Sigmoid colon (tissue), 7 donors: ENCODE results near the gene GCSH. TPM values are rescaled to one million over a fixed set of nuclear protein-coding genes. Genes with fewer than 3 reads are reported as not detected.
"Not testable (repeated sequence)": the region's sequence is repeated elsewhere in the genome, so short reads cannot be mapped to it uniquely, and the experiment has no call there.

Experiments
- DNase-seq: peaks from one replicate; pipeline ENCODE4 v3.0.0-alpha.2; 2019
- H3K27ac ChIP-seq, 4 donors: fragments of 200-600 bp; sonication (generic); one replicate each; pipeline ENCODE4 v1.5.1; 2016 to 2019; ENCODE audit warnings: mild to moderate bottlenecking in 1 of 4
- H3K27me3 ChIP-seq, 3 donors: fragments of 200-600 bp; sonication (generic); one replicate each; pipeline ENCODE4 v1.5.1; 2019; ENCODE audit warnings: mild to moderate bottlenecking in 1 of 3
- H3K36me3 ChIP-seq, 4 donors: fragments of 200-600 bp; sonication (generic); one replicate each; pipeline ENCODE4 v1.5.1; 2016 to 2019
- H3K4me1 ChIP-seq, 4 donors: fragments of 200-600 bp; sonication (generic); one replicate each; pipeline ENCODE4 v1.5.1; 2017 to 2019
- H3K4me3 ChIP-seq, 4 donors: fragments of 200-600 bp; sonication (generic); one replicate each; pipeline ENCODE4 v1.5.1; 2017 to 2019; ENCODE audit warnings: mild to moderate bottlenecking in 2 of 4, moderate library complexity in 1 of 4
- H3K9me3 ChIP-seq, 4 donors: fragments of 200-600 bp in 3 of 4; sonication (generic) in 3 of 4; one replicate each; pipeline versions ENCODE4 v1.5.1 to v1.6.1; 2013 to 2019
- EP300 ChIP-seq, 4 donors: sonication (generic); formaldehyde crosslinking; IDR thresholded peaks; one replicate each; pipeline ENCODE4 v1.6.1; 2017; ENCODE audit warnings: antibody characterized with exemption in 4 of 4
- POLR2A ChIP-seq, 2 donors: fragments of 450-650 bp; IDR thresholded peaks; one replicate each; pipeline ENCODE4 v1.6.1; 2016; ENCODE audit warnings: antibody characterized with exemption in 2 of 2, mild to moderate bottlenecking in 2 of 2, moderate library complexity in 2 of 2
- POLR2AphosphoS5 ChIP-seq, 4 donors: sonication (generic); formaldehyde crosslinking; IDR thresholded peaks; one replicate each; pipeline ENCODE4 v1.6.1; 2017; ENCODE audit warnings: antibody characterized with exemption in 4 of 4
- WGBS, 2 donors: extraction: QIAGEN DNeasy Blood & Tissue Kit; methylation state at CpG; one replicate each; pipeline ENCODE4 v1.1.7; 2013; 5-methylcytosine and 5-hydroxymethylcytosine counted together
- intact Hi-C: fragments of 100-400 bp; cut with DNase I; formaldehyde crosslinking; loops from one replicate; pipeline ENCODE4 v1.15.1; 2023
- polyA plus RNA-seq, 3 donors: library from polyadenylated mRNA; stranded (reverse); fragments of 200-250 nt; gene quantifications; one replicate each; pipeline ENCODE4 v1.2.3, GENCODE V29; 2013
- total RNA-seq, 4 donors: library from RNA; depleted of rRNA; stranded (reverse); fragments of >200 nt; gene quantifications; one replicate each; pipeline ENCODE4 v1.1.0, GENCODE V29; 2016
- TF ChIP-seq, protein P1 (sequence below), 4 experiments: fragments of 450-650 bp in 3 of 4; fragments of 200-600 bp in 1 of 4; IDR thresholded peaks; one replicate each; pipeline ENCODE4 v1.5.1; 2016 to 2019; ENCODE audit warnings: antibody characterized with exemption in 4 of 4, mild to moderate bottlenecking in 3 of 4, moderate library complexity in 2 of 4
- donor health status: healthy with polysubstance abuse.
- donor health status: Bipolar disorder and iron deficiency.
- donor health status: healthy.

GCSH gene
- total and polyA plus RNA-seq, 7 donors, result 16.8 to 27.8 (median 19.0) TPM

DNA sequence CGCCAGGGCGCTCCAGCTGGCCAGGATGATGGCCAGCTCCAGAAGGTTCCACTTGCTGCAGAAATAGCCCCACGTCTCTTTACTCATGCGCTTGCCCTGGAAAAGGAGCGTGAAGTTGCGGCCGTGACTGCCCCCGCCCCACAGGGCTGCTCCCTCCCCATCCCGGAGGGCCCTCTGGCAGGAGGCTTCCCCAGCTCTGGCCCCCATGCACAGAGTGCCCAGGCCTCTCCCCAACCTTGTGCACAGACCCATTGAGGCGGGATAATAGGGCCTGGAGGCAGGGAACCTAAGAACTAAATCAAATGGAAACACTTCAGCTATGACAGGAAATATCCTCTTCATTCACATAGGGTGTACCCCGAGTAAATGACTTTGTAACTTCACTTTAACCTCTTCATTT is 21.2 kb upstream of the GCSH start:
- DNase-seq, result no peak
- no peaks in the 10 kb centered on the region for H3K4me1 ChIP-seq
- intact Hi-C loops, result no loop called here
- H3K9me3 ChIP-seq, result no peaks in the 10 kb centered on the region
- no peak overlapping the region for H3K4me3 ChIP-seq
- H3K27me3 ChIP-seq, result no peaks in the 10 kb centered on the region
- 66 to 68% methylated on average over 11 of the region's 11 CpGs for WGBS, 2 donors
- H3K27ac ChIP-seq, result no peak overlapping the region
- no peaks in the 10 kb centered on the region for H3K36me3 ChIP-seq
- TF ChIP-seq EP300 (IDR thresholded peaks at IDR 0.05), result no peak
- TF ChIP-seq POLR2A (IDR thresholded peaks at IDR 0.05), result no peak
- TF ChIP-seq POLR2AphosphoS5 (IDR thresholded peaks at IDR 0.05), result no peak
- TF ChIP-seq, protein P1, sequence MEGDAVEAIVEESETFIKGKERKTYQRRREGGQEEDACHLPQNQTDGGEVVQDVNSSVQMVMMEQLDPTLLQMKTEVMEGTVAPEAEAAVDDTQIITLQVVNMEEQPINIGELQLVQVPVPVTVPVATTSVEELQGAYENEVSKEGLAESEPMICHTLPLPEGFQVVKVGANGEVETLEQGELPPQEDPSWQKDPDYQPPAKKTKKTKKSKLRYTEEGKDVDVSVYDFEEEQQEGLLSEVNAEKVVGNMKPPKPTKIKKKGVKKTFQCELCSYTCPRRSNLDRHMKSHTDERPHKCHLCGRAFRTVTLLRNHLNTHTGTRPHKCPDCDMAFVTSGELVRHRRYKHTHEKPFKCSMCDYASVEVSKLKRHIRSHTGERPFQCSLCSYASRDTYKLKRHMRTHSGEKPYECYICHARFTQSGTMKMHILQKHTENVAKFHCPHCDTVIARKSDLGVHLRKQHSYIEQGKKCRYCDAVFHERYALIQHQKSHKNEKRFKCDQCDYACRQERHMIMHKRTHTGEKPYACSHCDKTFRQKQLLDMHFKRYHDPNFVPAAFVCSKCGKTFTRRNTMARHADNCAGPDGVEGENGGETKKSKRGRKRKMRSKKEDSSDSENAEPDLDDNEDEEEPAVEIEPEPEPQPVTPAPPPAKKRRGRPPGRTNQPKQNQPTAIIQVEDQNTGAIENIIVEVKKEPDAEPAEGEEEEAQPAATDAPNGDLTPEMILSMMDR (IDR thresholded peaks at IDR 0.05), result no peak

DNA sequence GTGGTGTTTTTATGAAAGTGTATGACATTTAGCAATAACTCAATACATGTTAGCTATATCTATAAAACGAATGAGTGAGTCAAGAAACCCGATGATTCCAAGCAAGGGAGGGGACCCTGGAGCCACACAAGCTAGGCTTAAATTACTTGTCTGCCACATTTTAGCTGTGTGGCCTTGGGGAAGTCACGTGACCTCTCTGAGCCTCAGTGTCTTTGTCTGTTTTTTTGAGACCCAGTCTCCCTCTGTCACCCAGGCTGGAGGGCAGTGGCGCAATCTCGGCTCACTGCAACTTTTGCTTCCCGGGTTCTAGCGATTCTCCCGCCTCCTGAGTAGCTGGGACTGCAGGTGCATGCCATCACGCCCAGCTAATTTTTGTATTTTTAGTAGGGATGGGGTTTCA is 20.1 kb upstream of the GCSH start:
- no peak for DNase-seq
- WGBS, 2 donors, result 82 to 85% methylated on average over 9 of the region's 9 CpGs
- Histone ChIP-seq H3K4me1 (no peaks in the 10 kb centered on the region), H3K27ac (no peak overlapping the region), H3K9me3 (no peaks in the 10 kb centered on the region), H3K4me3 (no peak overlapping the region), H3K27me3 (no peaks in the 10 kb centered on the region), H3K36me3 (no peaks in the 10 kb centered on the region)
- intact Hi-C loops, result no loop called here
- TF ChIP-seq, protein P1 (IDR thresholded peaks at IDR 0.05), result no peak
- TF ChIP-seq POLR2AphosphoS5 (IDR thresholded peaks at IDR 0.05), result no peak
- TF ChIP-seq POLR2A (IDR thresholded peaks at IDR 0.05), result no peak
- no peak for TF ChIP-seq EP300 (IDR thresholded peaks at IDR 0.05)

DNA sequence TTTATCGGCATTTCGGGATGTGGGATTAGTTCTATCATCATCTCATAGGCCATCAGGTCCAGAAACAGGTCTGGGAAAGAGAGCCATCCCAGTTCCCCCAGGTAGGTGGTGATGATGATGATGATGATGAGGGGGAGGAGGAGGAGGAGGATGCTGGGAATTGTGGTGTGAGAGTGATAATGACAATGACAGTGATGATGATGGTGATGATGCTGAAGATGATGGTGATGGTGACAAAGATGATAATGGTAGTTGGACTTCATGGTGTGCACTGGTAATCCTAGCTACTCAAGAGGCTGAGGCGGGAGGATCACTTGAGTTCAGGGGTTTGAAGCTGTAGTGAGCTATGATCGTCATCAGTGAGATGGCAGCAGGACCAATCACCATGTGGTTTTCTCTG is 16.3 kb upstream of the GCSH start:
- no peak for DNase-seq
- H3K36me3 ChIP-seq, result no peaks in the 10 kb centered on the region
- H3K4me3 ChIP-seq, result no peak overlapping the region
- intact Hi-C loops, result no loop called here
- no peak for TF ChIP-seq POLR2A (IDR thresholded peaks at IDR 0.05)
- no peak for TF ChIP-seq POLR2AphosphoS5 (IDR thresholded peaks at IDR 0.05)
- TF ChIP-seq EP300 (IDR thresholded peaks at IDR 0.05), result no peak
- TF ChIP-seq, protein P1 (IDR thresholded peaks at IDR 0.05), result no peak
- no peaks in the 10 kb centered on the region for H3K27me3 ChIP-seq
- H3K27ac ChIP-seq, result no peak overlapping the region
- no peaks in the 10 kb centered on the region for H3K4me1 ChIP-seq
- 95% methylated on average over 4 of the region's 4 CpGs for WGBS, 2 donors
- no peaks in the 10 kb centered on the region for H3K9me3 ChIP-seq

DNA sequence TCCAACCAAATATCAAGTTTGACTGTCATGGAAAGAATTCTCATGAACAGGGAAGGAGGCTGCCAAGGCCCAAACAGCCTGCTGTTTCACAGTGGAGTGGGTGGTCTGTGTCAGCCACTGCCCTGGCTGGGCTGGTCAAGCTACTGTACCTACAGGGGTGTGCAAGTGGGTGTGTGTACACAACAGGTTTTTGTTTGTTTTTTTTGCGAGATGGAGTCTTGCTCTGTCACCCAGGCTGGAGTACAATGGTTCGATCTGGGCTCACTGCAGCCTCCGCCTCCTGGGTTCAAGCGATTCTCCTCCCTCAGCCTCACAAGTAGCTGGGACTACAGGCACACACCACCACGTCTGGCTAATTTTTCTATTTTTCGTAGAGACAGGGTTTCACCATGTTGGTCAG is 13.1 kb upstream of the GCSH start:
- WGBS, 2 donors, result 91 to 92% methylated on average over 6 of the region's 6 CpGs
- not testable (repeated sequence) for H3K36me3 ChIP-seq

DNA sequence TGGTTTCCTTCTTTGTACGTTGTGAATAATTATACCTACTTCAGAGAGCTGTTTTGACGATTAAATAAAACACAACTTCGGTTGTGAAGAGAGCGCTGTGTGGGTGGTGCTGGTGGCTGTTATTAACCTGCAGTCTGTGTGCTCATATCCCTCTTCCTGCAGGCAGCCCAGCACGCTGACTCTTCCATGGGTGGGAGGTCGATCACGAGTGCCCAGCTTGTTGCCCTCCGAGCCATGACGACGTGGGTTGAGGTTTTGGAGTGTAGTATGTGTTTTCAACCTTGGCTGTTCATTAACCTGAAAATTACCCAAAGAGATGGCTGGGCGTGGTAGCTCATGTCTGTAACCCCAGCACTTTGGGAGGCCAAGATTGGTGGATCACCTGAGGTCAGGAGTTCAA is 11.3 kb upstream of the GCSH start:
- TF ChIP-seq EP300 (IDR thresholded peaks at IDR 0.05) (no peak), POLR2A (IDR thresholded peaks at IDR 0.05) (no peak), POLR2AphosphoS5 (IDR thresholded peaks at IDR 0.05) (no peak)
- TF ChIP-seq, protein P1 (IDR thresholded peaks at IDR 0.05), result no peak
- Histone ChIP-seq H3K27ac (no peak overlapping the region), H3K9me3 (no peaks in the 10 kb centered on the region), H3K4me1 (no peaks in the 10 kb centered on the region), H3K27me3 (no peaks in the 10 kb centered on the region), H3K4me3 (no peak overlapping the region), H3K36me3 (no peaks in the 10 kb centered on the region)
- WGBS, 2 donors, result 43 to 71% methylated on average over 11 of the region's 11 CpGs
- intact Hi-C loops, result no loop called here
- DNase-seq, result no peak

More for the DNA sequence above, 13.1 kb upstream of the GCSH start:
- H3K27me3 ChIP-seq, H3K4me1 ChIP-seq, intact Hi-C loops, DNase-seq, H3K9me3 ChIP-seq, H3K27ac ChIP-seq, H3K4me3 ChIP-seq: not testable (repeated sequence)
